ENCODE results near the gene SPAG17.

GRCh38 chr1:117925981-117926380, 259.0 kb downstream of the SPAG17 start:
- no peak for TF ChIP-seq CTCF (IDR thresholded peaks at IDR 0.05; ENCODE audit: low read depth, low read length, poor library complexity, severe bottlenecking)
- no peak for TF ChIP-seq EZH2phosphoT487 (IDR thresholded peaks at IDR 0.05; ENCODE audit: borderline replicate concordance, low read length)

Measured in DOHH2 (cell line).